HG03280 (cell line): ENCODE data around the gene PTPRU.

Source experiments
- ATAC-seq: cut with Tn5 transposase; IDR thresholded peaks from one replicate; pipeline ENCODE4 v1.9.1; 2021; ENCODE audit warnings: mild to moderate bottlenecking, moderate library complexity; ENCODE audit not compliant: unreplicated experiment

PTPRU gene

DNA sequence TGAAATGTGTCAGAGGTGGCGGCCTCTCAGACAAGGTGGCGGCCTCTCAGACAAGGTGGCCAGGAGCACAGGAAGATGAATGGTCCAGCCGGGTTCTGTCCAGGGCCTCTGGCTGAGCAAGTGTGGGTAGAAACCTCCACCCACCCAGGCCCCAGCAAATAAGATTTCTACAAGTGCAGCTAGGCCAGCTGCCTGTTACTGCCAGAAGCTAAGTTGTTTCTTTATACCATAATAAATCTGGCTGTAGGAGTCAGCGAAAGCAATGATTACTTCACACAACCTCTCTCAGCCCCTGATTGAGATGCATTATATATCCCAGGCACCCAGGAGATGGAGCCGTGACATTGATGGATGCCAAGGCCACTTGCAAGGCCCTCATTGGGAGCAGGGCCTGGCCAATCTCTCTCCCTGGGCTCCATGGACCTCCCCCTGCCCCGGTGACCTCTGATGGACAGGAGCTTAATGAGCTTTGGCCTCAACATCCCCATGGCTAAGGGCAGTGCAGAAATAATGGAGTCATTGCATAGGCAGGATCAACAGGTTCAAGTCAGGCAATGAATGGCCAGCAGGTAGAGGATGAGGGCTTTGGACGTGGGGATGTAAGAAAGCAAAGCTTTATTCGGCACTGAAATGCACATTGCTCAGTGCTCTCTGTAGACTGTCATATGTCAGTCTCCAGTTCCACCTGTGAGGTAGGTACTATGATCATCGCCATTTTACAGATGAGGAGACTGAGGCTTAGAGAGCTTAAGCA lies 92.9 kb downstream of the PTPRU start:
- no peak for ATAC-seq

DNA sequence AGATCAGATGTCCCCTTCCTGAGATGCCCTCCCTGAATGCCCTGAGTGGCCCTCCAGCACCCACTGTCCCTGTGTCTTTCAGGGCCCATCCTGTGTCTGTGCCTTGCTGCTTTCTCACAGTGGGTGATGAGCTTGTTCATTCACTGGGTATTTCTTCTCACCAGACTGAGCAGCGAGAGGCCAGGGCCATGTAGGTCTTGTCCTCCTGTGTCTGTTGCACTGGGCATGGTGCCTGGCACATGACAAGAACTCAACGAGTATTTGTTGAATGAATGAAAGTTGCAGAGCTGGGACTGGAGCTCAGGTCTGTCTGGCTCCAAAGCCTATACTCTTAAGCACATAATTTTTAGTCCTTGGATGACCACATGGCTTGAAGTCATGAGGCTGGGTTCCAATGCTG lies 93.8 kb downstream of the PTPRU start:
- ATAC-seq = no peak

DNA sequence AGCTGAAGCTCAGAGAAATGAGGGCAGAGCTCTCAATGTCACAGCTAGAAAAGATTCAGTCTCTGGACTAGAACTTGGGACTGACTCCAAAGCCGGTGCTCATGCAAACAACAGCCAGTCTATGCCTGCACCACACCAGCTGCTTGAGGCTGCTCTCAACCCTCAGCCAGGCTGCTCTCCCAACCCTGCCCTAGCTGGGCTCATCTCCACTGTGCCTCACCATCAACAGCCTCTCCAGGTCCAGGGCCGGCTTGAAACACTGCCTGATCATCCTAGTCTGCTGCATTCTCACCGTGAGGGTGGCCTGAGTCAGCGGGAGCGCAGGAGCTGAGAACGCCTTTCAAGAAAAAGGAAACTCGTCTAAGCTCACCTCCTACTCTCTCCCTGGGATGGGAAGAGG lies 94.5 kb downstream of the PTPRU start:
- ATAC-seq = no peak

DNA sequence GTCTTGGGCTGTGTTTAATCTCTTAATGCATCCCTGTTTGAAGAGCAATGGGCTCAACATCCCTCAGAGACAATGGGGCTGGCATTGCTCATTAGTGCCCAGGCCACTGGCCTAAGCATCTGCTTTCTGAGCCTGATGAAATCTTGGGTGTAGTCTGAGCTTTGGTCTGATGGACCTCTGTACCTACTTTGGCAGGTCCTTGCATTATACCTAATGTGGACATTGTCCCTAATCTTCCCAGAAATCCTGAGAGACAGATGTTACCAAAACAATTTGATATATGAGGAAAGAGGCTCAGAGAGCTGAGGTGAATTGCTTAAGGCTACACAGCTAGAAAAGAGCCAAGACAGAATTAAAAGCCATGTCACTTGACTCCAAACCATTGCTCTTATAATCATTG lies 95.0 kb downstream of the PTPRU start:
- no peak for ATAC-seq

DNA sequence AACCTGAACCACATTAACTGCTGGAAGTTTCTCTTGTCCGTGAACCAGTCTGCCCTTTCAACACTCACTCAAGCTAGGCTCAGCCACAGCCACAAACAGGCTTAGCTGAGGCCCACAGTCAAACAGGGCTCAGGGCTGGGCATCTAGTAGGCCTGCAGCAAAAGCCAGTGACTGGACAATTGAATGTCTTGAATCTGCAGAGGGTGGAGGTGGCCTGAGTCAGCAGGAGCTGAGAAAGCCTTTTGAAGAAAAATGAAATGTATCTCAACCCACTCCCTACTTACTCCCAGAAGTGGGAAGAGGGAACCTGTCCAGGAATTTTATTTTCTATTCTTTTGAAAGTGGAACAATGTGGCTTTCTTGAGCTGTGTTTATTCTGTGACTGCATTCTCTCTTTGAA lies 95.4 kb downstream of the PTPRU start:
- no peak for ATAC-seq

DNA sequence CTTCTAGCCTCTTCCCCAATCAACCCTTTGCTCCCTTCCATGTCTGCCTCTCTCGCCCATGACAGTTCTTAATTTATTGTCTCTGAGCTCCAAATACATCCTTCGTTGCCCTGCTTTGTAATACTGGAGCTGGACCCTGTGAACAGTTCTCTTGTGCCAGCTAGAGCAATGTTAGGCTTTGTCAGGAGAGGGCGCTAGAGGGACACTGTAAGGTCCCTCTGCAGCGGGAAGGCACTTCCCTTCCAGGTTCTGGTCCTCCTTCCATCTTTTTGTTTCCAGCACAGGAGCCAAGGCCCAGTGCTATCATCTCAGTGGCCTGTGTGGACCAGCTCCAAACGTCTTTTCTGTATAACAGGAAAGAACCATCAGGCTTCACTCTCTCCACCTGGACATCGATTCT lies 95.9 kb downstream of the PTPRU start:
- no peak for ATAC-seq

DNA sequence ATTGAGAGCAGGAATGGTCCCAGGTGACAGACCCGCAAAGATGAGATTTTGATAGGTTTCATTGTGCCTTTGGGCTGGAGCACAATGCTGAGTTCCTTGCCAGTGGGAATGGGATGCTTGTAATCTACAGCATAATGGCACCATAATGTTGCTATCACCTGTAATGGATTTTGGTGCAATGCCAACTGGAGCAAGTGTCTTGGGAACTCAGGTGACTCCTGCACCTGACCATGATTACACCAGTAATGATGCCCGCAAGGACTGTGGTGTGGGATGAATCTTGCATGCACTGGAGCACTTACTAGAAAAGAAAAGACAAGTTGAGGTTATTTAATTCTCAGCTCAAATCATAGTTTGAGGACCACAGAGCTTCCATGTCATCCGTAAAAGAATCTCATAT lies 96.7 kb downstream of the PTPRU start:
- ATAC-seq = no peak

DNA sequence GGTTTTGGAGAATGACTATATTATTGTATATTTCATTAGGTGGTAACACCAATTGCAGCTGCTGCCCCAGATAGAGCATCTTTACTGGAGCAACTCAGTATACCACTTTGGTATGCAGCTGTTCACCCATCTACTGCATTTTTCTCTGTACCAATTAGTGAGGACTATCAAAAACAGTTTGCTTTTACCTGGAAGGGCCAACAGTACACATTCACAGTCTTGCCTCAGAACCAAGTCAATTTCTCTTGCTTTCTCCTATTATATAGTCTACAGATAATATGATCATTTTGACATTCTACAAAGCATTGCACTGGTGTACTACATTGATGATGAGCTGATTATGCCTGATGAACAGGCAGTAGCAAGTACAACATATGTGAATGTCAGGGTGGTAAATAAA lies 99.3 kb downstream of the PTPRU start:
- no peak for ATAC-seq

DNA sequence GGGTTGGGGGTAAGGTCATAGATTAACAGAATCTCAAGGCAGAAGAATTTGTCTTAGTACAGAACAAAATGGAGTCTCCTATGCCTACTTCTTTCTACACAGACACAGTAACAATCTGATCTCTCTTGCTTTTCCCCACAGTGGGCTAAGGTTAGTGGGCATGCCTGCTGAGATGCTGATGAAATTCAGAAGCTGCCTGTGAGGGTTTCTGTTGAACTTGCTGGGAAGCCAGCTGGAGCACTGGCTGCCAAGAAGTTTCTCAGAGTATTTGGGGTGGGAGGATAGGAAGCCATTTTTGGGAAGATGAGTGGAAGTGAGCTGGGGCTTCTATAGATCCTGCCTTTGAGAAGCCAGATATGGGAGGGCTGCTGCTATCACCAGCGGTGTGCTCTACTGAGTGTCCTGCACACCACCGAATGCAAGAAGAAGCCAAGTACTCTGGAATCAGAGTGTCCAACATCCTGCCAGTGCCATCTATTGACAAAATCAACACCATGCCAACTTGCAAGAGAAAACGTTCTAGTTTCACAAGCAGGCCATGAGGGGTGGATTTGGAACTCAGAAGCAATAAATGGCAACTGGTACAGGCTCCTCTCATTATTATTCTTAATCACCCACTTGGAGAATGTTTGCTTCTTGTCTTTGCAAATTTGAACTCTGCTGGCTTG lies 102.7 kb downstream of the PTPRU start:
- no peak for ATAC-seq

DNA sequence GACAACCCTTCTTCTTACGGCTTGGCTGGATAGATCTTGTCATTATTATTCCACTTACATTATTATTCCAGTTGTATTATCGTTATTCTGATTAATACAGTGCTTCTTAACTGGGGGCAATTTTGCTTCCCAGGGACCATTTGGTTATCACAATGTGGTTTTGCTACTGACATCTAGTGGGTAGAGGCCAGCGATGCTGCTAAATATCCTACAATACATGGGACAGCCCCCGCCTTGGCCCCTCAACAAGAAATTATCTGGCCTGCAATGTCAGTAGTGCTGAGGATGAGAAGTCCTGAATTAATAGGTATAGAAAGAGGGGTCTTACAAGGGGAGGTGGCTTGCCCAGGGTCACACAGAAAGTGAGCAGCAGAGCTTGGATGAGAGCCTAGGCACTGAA lies 105.6 kb downstream of the PTPRU start:
- ATAC-seq = no peak

DNA sequence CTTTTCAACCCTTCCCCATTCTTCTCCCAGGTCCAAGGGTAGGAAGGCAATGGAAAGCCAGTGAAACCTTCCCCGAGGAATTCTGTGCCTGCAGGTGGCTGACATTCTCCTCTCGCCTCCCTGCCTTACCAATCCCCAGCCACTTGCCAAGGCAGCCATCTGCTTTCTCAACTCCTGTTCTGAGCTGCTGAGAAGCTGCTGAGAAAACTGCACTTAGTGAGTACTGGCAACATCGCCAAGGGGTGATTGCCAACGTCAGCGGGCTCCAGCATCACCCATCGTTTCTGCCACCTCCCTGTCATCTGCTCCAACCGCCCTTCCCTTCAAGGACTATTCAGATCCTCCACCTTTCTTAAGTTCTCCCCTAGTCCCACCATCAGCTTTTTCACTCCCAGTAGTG lies 106.0 kb downstream of the PTPRU start:
- ATAC-seq = no peak

DNA sequence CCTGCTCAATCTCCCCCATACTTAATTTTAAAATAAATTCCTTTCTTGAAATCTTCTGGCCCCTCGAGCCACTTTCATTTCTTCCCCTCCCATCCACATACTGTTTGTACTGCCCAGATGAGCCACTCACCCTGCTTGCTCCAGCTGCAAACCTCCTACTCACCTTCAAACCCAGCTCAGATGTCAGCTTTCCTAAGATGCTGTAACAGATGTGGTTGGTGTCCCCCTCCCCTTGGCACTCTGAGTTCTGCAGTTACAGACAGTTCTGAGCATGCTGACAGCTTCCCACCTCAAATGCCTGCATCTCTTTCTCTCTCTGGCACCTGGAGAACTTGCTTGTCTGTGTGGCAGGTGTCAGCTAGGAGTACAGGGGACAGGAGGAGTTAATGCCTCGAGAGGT lies 106.7 kb downstream of the PTPRU start:
- ATAC-seq = no peak

DNA sequence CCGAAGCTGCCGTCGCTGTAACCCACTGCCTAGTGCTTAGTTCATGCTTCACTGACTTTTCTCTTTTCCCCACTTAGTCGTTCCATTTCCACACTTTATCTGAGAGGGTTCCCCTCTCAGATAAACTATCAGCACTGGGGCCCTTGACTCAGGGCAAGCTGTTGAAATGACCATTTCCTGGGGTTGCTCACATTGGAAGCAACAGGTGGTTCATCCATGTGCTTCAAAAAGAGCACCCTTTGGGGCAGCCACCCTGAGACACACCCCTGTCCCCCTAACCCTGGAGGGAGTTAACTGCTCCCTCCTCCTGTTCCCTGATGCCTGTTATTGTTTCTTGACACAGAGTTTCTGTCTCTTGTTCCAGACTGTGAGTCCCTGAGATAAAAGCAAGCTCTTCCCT lies 107.2 kb downstream of the PTPRU start:
- ATAC-seq = no peak

DNA sequence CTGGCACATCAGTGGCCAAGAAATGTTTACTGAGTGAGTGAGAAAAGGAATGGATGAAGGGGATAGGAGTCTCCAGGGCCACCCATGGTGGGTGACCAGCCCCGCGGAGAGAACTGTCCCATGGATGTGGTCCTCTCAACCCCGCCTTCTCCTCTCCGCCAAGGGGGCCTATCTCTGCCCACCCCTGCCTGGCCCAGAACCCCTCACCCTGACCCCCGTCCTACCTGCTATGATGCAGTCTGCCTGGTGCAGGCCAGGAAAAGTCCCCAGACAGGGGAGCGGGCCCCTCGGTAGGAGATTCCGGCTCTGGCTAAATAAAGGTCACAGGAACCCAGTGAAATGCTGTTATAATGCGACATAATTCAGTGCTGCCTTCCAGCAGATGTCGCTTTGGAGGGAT lies 107.6 kb downstream of the PTPRU start:
- no peak for ATAC-seq

DNA sequence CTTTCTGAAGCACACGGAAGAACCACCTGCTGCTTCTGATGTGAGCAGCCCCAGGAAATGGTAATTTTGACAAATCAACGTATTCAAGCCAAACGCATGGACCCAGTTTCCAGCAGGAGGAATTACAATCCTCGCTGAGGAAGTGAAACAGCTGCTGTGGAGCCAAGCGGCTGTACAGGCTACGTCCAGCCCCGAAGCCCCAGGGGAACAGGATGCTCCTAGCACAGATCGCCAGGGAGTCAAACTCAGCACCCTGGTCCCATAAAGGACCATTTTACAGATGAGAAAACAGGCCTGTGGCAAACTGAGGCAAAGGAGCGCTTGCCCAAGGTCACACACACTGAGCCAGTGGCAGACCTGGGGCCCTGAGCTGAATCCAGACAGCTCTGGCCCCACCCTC lies 108.0 kb downstream of the PTPRU start:
- ATAC-seq = no peak

DNA sequence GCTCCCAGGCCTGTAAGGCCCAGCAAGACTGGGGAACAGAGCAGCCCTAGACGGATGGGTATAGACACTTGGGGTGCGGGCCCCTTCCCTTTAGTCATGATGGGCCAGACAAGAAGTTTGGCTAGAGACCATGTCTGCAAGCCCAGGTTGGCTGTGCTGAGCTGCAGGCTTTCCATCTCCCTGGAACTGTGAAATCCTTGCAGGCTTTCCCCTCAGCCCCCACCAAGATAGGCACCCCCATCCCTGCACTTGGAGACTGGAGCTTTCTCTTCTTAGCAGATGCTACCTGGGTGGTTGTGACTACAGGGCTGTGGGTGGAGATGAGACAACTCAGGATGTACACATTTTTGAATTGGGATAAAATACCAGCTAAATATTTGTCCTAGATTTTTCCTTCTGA lies 110.3 kb downstream of the PTPRU start:
- ATAC-seq = no peak

DNA sequence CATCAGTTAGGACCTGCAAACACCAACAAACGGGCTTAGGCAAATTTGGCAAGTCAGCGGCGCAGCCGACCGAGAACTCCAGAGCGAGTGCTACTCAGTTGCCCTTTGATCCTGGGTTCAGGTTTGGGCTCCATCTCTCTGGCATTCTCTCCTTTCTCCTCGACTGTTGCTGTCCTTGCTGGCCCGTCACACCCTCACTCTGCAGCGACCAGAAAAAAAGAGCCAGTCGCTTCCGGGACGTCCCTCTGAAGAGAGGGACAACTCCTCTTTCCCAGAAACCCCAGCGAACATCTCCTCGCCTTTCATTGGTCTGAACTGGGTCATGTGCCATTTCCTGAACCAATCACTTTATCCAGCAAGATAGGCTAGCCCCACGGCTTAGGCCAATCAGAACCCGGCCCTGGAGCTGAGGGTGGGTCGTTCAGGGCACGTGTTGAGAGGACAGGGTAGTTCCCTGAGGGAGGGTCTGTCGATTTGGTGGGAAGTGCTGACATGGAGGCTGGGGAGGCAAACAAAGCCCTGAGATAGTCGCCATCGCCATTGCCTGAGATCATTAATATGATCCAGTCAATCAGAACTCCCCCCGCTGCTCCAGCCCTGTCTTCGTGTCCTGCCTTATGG lies 113.7 kb downstream of the PTPRU start:
- ATAC-seq = no peak

DNA sequence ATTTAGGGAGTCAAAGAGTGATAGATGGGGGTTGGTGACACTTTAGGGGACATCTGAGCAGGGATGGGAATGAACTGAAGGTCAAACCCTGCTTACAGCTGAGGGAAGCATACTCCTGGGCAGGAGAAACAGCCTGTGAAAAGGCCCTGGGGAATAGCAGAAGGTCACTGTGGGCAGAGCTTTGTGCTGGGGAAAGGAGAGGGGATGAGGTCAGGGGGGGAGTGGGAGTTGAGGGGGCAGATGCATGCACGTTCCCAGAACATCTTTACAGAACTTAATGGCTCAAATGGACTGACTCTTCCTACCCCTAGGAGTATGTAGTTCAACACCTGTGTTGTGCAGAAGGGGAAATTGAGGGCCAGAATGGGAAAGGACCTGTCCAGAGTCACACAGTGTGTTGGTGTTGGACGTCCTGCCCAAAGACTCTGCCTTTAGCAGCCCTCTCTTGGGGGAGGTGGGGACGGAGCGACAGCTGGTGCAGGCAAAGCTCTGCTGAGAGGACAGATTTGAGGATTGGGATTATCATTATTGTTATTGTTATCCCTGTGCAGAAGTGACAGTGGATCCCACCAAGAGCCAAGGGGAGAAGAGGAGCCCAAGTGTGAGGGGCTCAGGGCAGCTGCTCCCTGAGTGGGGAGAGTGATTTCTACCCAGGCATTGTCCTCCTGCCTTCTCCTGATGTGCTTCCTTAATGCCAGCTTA lies 116.5 kb downstream of the PTPRU start:
- no peak for ATAC-seq

DNA sequence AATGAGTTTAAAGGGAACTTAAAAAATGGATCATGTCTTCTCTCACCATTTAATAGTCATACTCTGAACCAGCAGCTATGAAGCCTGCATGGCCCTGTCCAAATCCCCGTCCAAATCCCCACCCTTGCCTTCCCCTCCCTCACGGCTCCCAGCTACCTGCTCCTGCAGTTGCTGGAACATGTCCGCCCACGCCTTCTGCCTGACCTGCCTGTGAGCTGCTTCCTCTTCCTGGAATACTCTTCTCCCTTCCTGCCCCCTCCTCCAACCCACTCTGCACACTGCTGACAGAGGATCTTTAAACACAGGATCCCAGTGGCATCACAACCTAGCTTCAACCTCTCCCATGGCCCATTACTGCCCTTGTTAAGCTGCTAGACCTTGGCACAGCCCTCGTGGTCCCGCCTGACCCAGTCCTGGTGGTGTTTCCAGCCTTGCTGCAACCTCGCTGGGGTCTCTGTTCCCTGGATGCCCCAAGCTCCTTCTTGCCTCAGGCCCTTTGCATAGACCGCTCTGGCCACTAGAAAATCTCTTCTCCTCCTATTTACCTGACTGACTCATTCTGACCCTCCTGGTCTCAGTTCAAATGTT lies 118.3 kb downstream of the PTPRU start:
- ATAC-seq = no peak

DNA sequence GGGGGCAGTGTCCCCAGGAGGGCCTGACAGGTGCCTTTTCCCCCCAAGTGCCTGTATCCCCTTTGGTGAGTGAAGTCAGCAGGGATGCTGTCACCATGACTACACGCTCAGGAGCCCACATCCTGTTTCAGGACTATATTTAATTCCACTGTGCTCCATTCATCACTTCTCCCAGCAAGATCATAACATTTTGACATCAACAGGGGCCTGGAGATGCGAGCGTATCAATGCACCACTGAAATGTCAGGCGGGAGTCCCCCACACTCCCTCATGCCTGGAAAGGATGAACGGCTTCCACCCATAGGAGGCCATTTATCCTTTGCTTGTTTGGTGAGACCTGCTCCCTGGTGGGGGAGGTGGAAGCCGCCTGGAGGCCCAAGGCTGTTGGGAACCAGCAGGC lies 119.1 kb downstream of the PTPRU start:
- ATAC-seq = no peak

DNA sequence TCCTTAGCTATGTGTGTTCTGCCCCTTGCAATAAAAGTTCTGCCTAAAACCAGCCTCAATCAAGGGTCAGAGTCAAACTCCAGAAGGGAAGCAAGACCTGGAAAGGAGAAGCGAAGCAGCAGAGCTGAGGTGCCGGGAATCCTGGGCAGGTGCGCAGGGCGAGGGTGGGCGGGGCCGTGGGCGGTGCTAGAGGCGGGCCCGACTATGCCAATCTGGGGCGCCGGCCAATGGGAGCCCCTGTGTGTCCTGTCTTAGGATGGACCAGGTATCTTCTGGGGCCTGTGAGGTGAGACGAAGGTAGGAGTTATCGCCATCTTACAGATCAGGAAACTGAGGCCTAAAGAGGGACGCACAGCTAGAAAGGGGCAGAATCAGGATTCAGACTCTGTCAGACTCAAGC lies 120.3 kb downstream of the PTPRU start:
- ATAC-seq = no peak
